ENCODE measurements around the gene VAV1.

VAV1 gene

GRCh38 chr19:6730941-6731670 lies 41.4 kb upstream of the VAV1 start:
- Histone ChIP-seq H3K79me2 (ENCODE audit: insufficient read depth, low read length) (no peaks in the 10 kb centered on the region), H3K9me2 (replicated peaks; ENCODE audit: insufficient read depth, low read length) (no peaks in the 10 kb centered on the region), H3K36me3 (ENCODE audit: low read length) (no peaks in the 10 kb centered on the region), H3K9ac (ENCODE audit: low read length) (no peak overlapping the region), H2AFZ (ENCODE audit: low read depth, low read length, severe bottlenecking) (no peak overlapping the region), H3F3A (ENCODE audit: insufficient read depth) (no peaks in the 10 kb centered on the region), H3K4me3 (ENCODE audit: insufficient read depth, low read length, poor library complexity, severe bottlenecking) (no peak overlapping the region), H3K27me3 (ENCODE audit: low read length) (no peaks in the 10 kb centered on the region), H4K20me1 (ENCODE audit: low read depth, low read length) (no peaks in the 10 kb centered on the region), H3K27ac (ENCODE audit: low read depth, low read length) (no peak overlapping the region), H3K9me3 (ENCODE audit: insufficient read depth, low read length) (no peaks in the 10 kb centered on the region), H3K4me2 (ENCODE audit: low read depth, low read length, poor library complexity, severe bottlenecking) (no peak overlapping the region)
- no peak for TF ChIP-seq EZH2phosphoT487 (conservative IDR thresholded peaks at IDR 0.05; ENCODE audit: low read length)
- TF ChIP-seq, protein P1, sequence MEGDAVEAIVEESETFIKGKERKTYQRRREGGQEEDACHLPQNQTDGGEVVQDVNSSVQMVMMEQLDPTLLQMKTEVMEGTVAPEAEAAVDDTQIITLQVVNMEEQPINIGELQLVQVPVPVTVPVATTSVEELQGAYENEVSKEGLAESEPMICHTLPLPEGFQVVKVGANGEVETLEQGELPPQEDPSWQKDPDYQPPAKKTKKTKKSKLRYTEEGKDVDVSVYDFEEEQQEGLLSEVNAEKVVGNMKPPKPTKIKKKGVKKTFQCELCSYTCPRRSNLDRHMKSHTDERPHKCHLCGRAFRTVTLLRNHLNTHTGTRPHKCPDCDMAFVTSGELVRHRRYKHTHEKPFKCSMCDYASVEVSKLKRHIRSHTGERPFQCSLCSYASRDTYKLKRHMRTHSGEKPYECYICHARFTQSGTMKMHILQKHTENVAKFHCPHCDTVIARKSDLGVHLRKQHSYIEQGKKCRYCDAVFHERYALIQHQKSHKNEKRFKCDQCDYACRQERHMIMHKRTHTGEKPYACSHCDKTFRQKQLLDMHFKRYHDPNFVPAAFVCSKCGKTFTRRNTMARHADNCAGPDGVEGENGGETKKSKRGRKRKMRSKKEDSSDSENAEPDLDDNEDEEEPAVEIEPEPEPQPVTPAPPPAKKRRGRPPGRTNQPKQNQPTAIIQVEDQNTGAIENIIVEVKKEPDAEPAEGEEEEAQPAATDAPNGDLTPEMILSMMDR (IDR thresholded peaks at IDR 0.05; ENCODE audit: insufficient read depth, low read length, poor library complexity, severe bottlenecking), result no peak

GRCh38 chr19:6731822-6732221 lies 40.7 kb upstream of the VAV1 start:
- no peak overlapping the region for H3K27ac ChIP-seq (ENCODE audit: low read depth, low read length)
- no peak overlapping the region for H3K4me2 ChIP-seq (ENCODE audit: low read depth, low read length, poor library complexity, severe bottlenecking)
- H3K4me3 ChIP-seq (ENCODE audit: insufficient read depth, low read length, poor library complexity, severe bottlenecking), result no peak overlapping the region
- TF ChIP-seq EZH2phosphoT487 (conservative IDR thresholded peaks at IDR 0.05; ENCODE audit: low read length), result no peak
- TF ChIP-seq, protein P1 (IDR thresholded peaks at IDR 0.05; ENCODE audit: insufficient read depth, low read length, poor library complexity, severe bottlenecking), result no peak
- H2AFZ ChIP-seq (ENCODE audit: low read depth, low read length, severe bottlenecking), result no peak overlapping the region
- no peaks in the 10 kb centered on the region for H3K27me3 ChIP-seq (ENCODE audit: low read length)
- H3K36me3 ChIP-seq (ENCODE audit: low read length), result no peaks in the 10 kb centered on the region
- no peaks in the 10 kb centered on the region for H3K9me3 ChIP-seq (ENCODE audit: insufficient read depth, low read length)
- peaks cover 3% of the 10 kb centered on the region; the same call in 1 of the 2 replicates for H3K79me2 ChIP-seq (ENCODE audit: insufficient read depth, low read length)
- H3K9me2 ChIP-seq (replicated peaks; ENCODE audit: insufficient read depth, low read length), result no peaks in the 10 kb centered on the region
- H3K9ac ChIP-seq (ENCODE audit: low read length), result no peak overlapping the region
- H4K20me1 ChIP-seq (ENCODE audit: low read depth, low read length), result no peaks in the 10 kb centered on the region
- peaks cover 4% of the 10 kb centered on the region for H3F3A ChIP-seq (ENCODE audit: insufficient read depth)

DNA sequence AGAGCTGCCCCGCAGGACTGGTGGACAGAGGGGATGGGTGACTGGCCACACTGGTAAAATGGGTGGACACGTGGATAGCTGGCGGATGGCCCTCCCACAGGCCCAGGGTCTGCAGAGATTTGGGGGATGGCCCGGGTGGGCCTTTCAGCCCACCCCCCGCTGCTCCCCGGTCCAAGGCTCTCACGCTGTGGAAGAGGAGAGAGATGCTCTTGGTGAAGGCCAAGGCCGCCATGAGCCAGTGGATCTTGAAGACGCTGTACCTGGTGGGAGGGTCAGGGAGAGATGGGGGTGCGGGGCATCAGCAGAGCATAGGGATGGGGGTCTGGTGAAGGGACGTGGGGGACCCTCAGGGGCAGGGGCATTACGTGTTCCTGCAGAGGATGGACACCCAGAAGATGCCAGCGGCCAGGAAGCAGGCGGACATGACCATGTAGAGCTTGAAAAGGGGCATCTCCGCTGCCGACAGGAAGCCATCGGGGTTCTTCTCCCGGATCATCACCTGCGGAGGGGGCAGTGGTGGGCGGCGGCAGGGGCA lies 39.6 kb upstream of the VAV1 start:
- no peaks in the 10 kb centered on the region for H3K9me2 ChIP-seq (replicated peaks; ENCODE audit: insufficient read depth, low read length)
- no peaks in the 10 kb centered on the region for H3K9me3 ChIP-seq (ENCODE audit: insufficient read depth, low read length)
- H3K4me3 ChIP-seq (ENCODE audit: insufficient read depth, low read length, poor library complexity, severe bottlenecking), result no peak overlapping the region
- H3K79me2 ChIP-seq (ENCODE audit: insufficient read depth, low read length), result peaks cover 5% of the 10 kb centered on the region; the same call in 1 of the 2 replicates
- no peak overlapping the region for H3K27ac ChIP-seq (ENCODE audit: low read depth, low read length)
- TF ChIP-seq, protein P1 (IDR thresholded peaks at IDR 0.05; ENCODE audit: insufficient read depth, low read length, poor library complexity, severe bottlenecking), result no peak
- TF ChIP-seq EZH2phosphoT487 (conservative IDR thresholded peaks at IDR 0.05; ENCODE audit: low read length), result no peak
- H3K36me3 ChIP-seq (ENCODE audit: low read length), result no peaks in the 10 kb centered on the region
- no peaks in the 10 kb centered on the region for H4K20me1 ChIP-seq (ENCODE audit: low read depth, low read length)
- H3K4me2 ChIP-seq (ENCODE audit: low read depth, low read length, poor library complexity, severe bottlenecking), result no peak overlapping the region
- no peak overlapping the region for H3K9ac ChIP-seq (ENCODE audit: low read length)
- H3F3A ChIP-seq (ENCODE audit: insufficient read depth), result peaks cover 5% of the 10 kb centered on the region
- no peak overlapping the region for H2AFZ ChIP-seq (ENCODE audit: low read depth, low read length, severe bottlenecking)
- no peaks in the 10 kb centered on the region for H3K27me3 ChIP-seq (ENCODE audit: low read length)

Measured in SU-DHL-6 (cell line).